ENCODE results near the gene FBLIM1. TPM values are rescaled to one million over a fixed set of nuclear protein-coding genes. Genes with fewer than 3 reads are reported as not detected.

The FBLIM1 gene
- total and polyA plus RNA-seq, 8 donors = 17.5 to 128 (median 69.0) TPM

DNA sequence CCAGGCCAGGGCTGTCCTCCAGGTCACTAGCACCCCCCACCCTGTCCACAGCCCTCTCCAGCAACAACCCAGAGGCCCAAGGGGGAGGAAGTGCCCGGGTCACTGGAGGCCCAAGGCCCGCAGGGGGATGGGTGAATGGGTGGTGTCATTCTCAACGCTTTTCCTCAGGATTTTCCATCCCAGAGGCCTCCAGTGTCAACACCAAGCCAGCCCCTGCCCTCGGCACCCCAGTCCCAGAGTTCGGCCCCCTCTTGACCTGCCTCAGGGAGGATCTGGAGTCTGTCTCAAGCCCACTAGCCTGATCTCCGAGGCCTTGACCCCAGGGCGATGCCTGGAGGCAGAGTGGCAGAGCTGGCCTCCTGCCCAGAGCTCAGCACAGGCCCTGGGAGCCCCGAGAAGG lies 11.2 kb upstream of the FBLIM1 start:
- Histone ChIP-seq H3K4me1 (peaks cover 0 to 11% (median 2%) of the 10 kb centered on the region in 4 donors), H3K9me3 (no peaks in the 10 kb centered on the region), H3K36me3 (no peaks in the 10 kb centered on the region), H3K4me3 (no peak overlapping the region), H3K27ac (no peak overlapping the region), H3K27me3 (no peaks in the 10 kb centered on the region)
- 47 to 68% (median 57%) methylated on average over 6 to 8 of the region's 8 CpGs for WGBS, 5 donors
- no peak for TF ChIP-seq EP300 (IDR thresholded peaks at IDR 0.05)
- TF ChIP-seq, protein P1, sequence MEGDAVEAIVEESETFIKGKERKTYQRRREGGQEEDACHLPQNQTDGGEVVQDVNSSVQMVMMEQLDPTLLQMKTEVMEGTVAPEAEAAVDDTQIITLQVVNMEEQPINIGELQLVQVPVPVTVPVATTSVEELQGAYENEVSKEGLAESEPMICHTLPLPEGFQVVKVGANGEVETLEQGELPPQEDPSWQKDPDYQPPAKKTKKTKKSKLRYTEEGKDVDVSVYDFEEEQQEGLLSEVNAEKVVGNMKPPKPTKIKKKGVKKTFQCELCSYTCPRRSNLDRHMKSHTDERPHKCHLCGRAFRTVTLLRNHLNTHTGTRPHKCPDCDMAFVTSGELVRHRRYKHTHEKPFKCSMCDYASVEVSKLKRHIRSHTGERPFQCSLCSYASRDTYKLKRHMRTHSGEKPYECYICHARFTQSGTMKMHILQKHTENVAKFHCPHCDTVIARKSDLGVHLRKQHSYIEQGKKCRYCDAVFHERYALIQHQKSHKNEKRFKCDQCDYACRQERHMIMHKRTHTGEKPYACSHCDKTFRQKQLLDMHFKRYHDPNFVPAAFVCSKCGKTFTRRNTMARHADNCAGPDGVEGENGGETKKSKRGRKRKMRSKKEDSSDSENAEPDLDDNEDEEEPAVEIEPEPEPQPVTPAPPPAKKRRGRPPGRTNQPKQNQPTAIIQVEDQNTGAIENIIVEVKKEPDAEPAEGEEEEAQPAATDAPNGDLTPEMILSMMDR (IDR thresholded peaks at IDR 0.05) = no peak
- no peak for TF ChIP-seq POLR2AphosphoS5 (IDR thresholded peaks at IDR 0.05)
- TF ChIP-seq POLR2A (IDR thresholded peaks at IDR 0.05) = no peak
- intact Hi-C loops (cut with DNase I; ENCODE audit: low total_unique reads) = no loop called here
- no peak for DNase-seq

DNA sequence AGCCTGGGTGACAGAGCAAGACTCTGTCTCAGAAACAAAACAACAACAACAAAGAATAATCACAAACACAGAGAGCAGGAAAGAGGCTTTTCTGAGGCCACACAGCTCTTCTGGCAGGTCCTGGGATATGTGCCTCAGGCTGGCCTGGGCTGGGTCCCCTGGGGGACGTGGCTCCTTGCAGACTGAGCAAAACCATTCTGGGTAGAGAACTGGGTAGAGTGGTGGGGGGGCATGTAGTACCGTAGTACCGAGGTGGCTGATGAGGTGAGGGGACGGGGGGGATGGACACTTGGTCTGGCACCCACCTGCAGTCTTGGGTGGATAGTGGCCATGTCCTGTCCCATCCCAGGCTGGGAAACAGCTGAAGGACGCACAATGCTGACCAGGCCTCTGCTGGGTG lies 10.3 kb upstream of the FBLIM1 start:
- intact Hi-C loops (cut with DNase I; ENCODE audit: low total_unique reads) = no loop called here
- Histone ChIP-seq H3K27ac (no peak overlapping the region), H3K36me3 (no peaks in the 10 kb centered on the region), H3K4me3 (no peak overlapping the region), H3K4me1 (peaks cover 0 to 11% (median 0%) of the 10 kb centered on the region in 4 donors), H3K9me3 (no peaks in the 10 kb centered on the region), H3K27me3 (no peaks in the 10 kb centered on the region)
- TF ChIP-seq EP300 (IDR thresholded peaks at IDR 0.05) (no peak), POLR2A (IDR thresholded peaks at IDR 0.05) (no peak), POLR2AphosphoS5 (IDR thresholded peaks at IDR 0.05) (no peak)
- TF ChIP-seq, protein P1 (IDR thresholded peaks at IDR 0.05) = no peak
- WGBS, 5 donors = 82 to 100% (median 93%) methylated on average over 4 to 5 of the region's 5 CpGs
- no peak for DNase-seq

DNA sequence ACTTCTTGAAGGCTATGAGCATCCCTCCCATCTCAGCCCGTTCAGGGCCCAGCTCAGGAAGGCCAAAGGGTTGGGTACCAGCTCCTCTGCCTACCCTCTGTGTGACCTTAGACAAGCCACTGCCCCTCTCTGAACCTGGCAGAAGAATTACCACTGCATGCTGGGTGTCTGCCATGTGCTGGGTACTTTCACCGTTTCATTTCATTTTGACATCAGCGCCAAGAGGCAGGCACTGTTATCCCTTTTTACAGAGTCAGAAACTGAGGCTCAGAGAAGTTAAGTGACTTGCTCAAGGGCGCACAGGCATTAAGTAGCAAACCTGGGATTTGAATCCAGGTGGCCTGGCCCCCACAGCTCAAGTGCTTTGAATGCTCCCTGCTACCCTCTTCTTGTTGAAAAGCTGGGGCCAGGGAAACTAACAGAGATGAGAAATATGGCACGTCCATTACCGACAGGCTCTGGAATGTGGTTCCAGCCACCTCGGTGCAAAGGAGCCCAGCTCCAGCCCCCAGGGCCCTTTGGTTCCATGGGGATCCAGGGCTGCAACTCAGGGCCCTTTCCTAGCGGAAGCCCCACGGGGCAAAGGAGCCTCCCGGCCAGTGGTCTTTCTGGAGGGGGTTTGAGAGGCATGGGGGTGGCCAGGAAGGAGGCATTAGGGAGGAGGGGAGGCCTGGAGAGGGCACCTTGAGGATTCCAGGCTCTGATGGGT lies 9.8 kb upstream of the FBLIM1 start:
- Histone ChIP-seq H3K4me3 (no peak overlapping the region), H3K9me3 (no peaks in the 10 kb centered on the region), H3K36me3 (no peaks in the 10 kb centered on the region), H3K27ac (no peak overlapping the region), H3K27me3 (no peaks in the 10 kb centered on the region), H3K4me1 (peaks cover 0 to 11% (median 0%) of the 10 kb centered on the region in 4 donors)
- 87 to 90% (median 88%) methylated on average over 10 of the region's 10 CpGs for WGBS, 5 donors
- intact Hi-C loops (cut with DNase I; ENCODE audit: low total_unique reads) = no loop called here
- TF ChIP-seq EP300 (IDR thresholded peaks at IDR 0.05) = no peak
- TF ChIP-seq POLR2AphosphoS5 (IDR thresholded peaks at IDR 0.05) = no peak
- TF ChIP-seq, protein P1 (IDR thresholded peaks at IDR 0.05) = no peak
- TF ChIP-seq POLR2A (IDR thresholded peaks at IDR 0.05) = no peak
- no peak for DNase-seq

DNA sequence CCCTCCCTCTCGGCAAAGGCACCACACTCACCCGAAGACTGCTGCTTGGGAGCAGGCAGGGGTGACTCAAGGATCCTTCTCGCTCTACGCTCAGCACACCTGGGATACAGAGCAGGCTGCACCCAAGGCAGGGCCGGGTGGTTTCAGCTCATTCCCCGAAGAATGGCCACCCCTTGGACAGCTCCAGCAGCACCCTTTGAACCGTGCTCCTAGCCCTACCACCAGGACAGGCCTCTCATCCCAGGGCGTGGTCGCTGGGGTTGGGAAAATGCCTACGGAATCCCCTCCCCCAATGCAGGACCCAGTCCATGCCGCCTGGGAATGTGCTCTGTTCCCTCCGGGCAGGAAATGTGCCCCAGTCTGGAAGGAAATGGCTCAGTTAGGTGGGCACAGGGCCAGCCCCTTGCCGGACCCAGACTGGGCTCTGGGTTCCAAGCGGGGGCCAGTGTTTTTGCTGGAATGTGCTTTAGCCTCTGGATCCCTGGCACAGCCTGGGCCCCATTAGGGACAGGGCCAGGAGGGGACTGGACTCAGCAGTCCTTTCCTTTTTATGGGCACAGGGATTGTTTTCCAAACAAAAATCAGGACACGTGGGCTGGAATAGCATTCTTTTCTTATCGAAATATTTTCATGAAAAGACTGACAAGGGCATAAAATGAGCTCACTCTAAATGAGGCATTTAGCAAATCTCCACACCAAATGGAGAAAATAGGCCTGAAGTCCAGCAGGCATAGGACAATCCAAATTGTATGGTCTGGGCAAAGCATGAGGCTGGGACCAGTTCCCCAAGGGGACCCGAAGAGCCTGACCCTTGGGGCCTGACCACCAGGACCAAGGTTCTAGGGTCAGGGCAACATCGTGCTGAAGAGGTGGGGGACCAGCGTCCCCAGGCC lies 8.9 kb upstream of the FBLIM1 start:
- intact Hi-C loops (cut with DNase I; ENCODE audit: low total_unique reads) = no loop called here
- TF ChIP-seq POLR2A (IDR thresholded peaks at IDR 0.05) = no peak
- TF ChIP-seq EP300 (IDR thresholded peaks at IDR 0.05) = no peak
- TF ChIP-seq, protein P1 (IDR thresholded peaks at IDR 0.05) = no peak
- no peak for TF ChIP-seq POLR2AphosphoS5 (IDR thresholded peaks at IDR 0.05)
- Histone ChIP-seq H3K36me3 (no peaks in the 10 kb centered on the region), H3K4me1 (peaks cover 0 to 11% (median 0%) of the 10 kb centered on the region in 4 donors), H3K9me3 (no peaks in the 10 kb centered on the region), H3K27ac (peak overlapping the region in 2 of 5 donors; percentile 4 to 20), H3K4me3 (no peak overlapping the region), H3K27me3 (no peaks in the 10 kb centered on the region)
- WGBS, 5 donors = 62 to 72% (median 68%) methylated on average over 15 to 19 of the region's 19 CpGs
- no peak for DNase-seq

Measured in stomach (tissue), 9 donors.